ENCODE measurements around the gene LRCH1. TPM values are rescaled to one million over a fixed set of nuclear protein-coding genes. Genes with fewer than 3 reads are reported as not detected.

Gene LRCH1
- total RNA-seq, 1 donor from 2014 or later = 17.0 TPM

DNA sequence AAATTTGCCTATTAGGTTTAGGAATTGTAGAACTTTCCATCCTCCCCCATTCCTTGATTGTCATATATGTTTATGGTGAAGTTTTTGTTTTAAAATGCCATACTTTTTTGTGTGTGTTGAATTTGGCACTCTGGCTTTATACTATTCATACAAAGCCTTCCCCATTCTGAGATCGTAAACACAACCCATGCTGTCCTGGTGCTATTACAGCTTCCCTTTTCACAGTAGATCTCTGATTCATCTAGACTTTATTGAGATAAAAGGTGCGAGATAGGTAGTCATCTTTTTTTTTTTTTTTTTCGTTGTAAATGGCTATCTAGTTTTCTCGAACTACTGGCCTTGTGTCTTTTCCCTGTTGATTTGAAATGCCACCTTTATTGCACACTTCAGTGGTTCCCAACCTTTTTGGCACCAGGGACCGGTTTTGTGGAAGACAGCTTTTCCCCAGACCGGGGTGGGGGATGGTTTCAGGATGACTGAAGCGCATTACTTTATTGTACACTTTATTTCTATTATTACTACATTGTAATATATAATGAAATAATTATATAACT lies 94.6 kb downstream of the LRCH1 start:
- TF ChIP-seq, protein P1, sequence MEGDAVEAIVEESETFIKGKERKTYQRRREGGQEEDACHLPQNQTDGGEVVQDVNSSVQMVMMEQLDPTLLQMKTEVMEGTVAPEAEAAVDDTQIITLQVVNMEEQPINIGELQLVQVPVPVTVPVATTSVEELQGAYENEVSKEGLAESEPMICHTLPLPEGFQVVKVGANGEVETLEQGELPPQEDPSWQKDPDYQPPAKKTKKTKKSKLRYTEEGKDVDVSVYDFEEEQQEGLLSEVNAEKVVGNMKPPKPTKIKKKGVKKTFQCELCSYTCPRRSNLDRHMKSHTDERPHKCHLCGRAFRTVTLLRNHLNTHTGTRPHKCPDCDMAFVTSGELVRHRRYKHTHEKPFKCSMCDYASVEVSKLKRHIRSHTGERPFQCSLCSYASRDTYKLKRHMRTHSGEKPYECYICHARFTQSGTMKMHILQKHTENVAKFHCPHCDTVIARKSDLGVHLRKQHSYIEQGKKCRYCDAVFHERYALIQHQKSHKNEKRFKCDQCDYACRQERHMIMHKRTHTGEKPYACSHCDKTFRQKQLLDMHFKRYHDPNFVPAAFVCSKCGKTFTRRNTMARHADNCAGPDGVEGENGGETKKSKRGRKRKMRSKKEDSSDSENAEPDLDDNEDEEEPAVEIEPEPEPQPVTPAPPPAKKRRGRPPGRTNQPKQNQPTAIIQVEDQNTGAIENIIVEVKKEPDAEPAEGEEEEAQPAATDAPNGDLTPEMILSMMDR (conservative IDR thresholded peaks at IDR 0.05; ENCODE audit: low read depth, low read length) = no peak

DNA sequence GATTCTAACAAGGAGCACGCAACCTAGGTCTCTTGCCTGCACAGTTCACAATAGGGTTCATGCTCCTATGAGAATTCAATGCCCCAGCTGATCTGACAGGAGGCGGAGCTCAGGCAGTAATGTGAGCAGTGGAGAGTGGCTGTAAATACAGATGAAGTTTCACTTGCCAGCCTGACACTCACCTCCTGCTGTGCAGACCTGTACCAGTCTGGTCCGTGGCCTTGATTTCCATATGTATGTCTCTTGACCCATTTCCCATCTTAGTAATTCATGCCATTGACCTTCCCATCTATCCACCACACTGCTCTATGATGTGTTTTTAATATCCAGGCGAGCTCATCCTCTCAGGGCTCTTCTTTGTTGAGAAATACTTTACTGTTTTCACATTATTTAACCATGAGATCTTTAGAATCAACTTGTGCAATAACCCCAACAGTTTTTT lies 95.2 kb downstream of the LRCH1 start:
- no peak overlapping the region for H3K4me3 ChIP-seq (ENCODE audit: low read depth, low read length)
- TF ChIP-seq, protein P1 (conservative IDR thresholded peaks at IDR 0.05; ENCODE audit: low read depth, low read length) = no peak
- DNase-seq (ENCODE audit: low read depth) = no peak

More for the DNA sequence above, 94.6 kb downstream of the LRCH1 start:
- DNase-seq (ENCODE audit: low read depth) = no peak
- no peak overlapping the region for H3K4me3 ChIP-seq (ENCODE audit: low read depth, low read length)

DNA sequence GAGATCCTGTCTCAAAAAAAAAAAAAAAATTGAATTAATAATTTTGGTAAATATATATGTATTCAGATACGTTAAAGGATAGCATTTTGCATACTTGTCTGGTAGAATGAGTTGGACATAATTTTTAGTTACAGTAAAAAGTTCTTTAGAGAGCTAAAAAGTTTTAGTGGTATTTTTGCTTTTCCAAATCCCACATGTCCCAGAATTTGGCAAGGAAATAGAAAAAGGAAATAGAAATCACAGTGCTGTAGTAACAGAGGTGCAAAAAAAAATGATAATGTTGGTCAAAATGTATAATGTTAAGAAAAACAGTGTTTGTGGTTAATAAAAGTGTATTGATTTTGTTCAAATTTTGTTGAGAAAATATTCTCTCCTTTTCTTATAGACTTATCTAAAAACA lies 96.8 kb downstream of the LRCH1 start:
- DNase-seq (ENCODE audit: low read depth) = no peak
- TF ChIP-seq, protein P1 (conservative IDR thresholded peaks at IDR 0.05; ENCODE audit: low read depth, low read length) = no peak

DNA sequence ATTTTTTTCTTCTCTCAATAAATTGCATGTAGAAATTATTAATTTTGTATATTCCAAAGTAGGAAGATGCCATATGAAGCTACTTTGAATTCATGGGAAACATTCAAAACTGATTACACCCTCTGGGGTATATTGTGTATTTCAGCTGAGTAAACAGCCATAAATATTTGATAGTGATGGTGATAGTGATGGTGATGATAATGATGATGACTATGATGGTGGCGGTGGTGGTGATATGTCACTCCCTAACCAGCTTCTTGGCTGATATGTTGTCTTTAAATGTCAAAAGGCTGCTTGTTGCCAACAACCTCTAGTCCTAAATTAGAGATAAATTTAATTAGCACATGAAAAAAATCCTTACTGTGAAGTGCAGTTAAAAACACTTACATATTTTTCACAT lies 102.0 kb downstream of the LRCH1 start:
- TF ChIP-seq, protein P1 (conservative IDR thresholded peaks at IDR 0.05; ENCODE audit: low read depth, low read length) = no peak
- no peak overlapping the region for H3K4me3 ChIP-seq (ENCODE audit: low read depth, low read length)
- DNase-seq (ENCODE audit: low read depth) = no peak

More for the DNA sequence above, 96.8 kb downstream of the LRCH1 start:
- H3K4me3 ChIP-seq (ENCODE audit: low read depth, low read length) = no peak overlapping the region

DNA sequence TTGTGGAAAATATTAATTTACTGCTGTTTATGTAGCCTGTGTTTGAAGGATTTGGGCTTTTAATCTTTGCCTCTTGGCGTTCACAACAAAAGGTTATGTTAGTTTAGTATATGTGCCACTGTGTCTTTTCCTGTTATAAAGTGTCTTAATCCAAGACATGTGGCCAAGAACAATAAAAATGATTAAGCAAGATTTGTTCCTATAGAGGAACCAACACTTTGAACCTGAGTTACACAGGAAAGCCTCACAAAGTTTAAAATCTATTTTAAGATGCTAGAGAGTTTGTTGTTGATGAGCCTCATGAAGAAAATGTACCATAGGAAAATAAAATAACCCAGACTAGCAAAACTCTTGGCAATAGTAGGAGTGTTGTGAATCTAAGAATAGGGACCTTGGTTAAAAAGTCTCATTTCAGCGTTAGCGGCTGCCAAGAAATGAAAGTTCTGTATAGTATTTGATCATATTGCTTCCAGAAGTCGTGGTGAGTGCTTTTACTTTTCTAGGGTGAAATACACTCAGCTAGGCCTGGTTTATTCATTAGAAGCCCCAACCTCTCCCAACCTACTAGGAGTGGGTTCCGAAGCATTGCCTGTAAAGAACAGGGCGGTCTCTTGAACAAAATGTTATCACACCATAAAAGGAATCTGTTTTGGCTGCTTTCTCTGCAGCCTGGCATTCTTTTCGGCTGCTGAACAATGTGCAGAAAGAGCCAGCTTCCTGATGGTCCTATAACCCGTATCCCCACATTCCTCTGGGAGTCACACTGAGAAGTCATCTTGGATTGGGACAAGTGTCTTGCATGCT lies 102.6 kb downstream of the LRCH1 start:
- no peak overlapping the region for H3K4me3 ChIP-seq (ENCODE audit: low read depth, low read length)
- DNase-seq (ENCODE audit: low read depth) = no peak
- TF ChIP-seq, protein P1 (conservative IDR thresholded peaks at IDR 0.05; ENCODE audit: low read depth, low read length) = no peak

DNA sequence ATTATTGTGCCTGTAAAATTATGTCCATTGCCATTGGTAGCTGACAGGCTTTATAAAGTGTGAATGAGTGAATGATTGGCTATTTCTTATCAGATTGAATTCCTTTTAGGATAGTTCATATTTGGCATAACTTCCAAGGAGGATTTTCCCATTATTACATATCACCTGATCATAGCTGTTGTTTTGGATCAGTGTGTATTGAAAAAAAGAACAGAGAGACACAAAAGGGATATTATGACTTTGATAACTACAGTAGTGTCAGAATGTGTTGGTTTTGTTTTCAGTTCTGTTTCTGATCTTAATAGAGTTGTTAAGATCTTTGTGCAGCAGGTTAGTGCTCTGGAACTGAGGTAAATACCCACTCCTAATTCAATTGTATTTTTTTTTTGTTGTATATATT lies 103.8 kb downstream of the LRCH1 start:
- no peak for DNase-seq (ENCODE audit: low read depth)
- TF ChIP-seq, protein P1 (conservative IDR thresholded peaks at IDR 0.05; ENCODE audit: low read depth, low read length) = no peak
- H3K4me3 ChIP-seq (ENCODE audit: low read depth, low read length) = no peak overlapping the region

All from epithelial cell of proximal tubule (primary cell).